Ishikawa (cell line): Measurements from ENCODE around the gene TMEM52B.

ENCODE experiments used
- CEBPB ChIP-seq: IDR thresholded peaks from 2 replicates; pipeline ENCODE4 v1.6.1; 2012
- CREB1 ChIP-seq: IDR thresholded peaks from 2 replicates; pipeline ENCODE4 v1.6.1; 2012; ENCODE audit warnings: low read depth
- EGR1 ChIP-seq: IDR thresholded peaks from 2 replicates; pipeline ENCODE4 v1.6.1; 2012
- EP300 ChIP-seq: IDR thresholded peaks from 2 replicates; pipeline ENCODE4 v1.6.1; 2012; ENCODE audit warnings: borderline replicate concordance
- FOXM1 ChIP-seq: IDR thresholded peaks from 2 replicates; pipeline ENCODE4 v1.6.1; 2012; ENCODE audit warnings: low read depth, borderline replicate concordance
- MAX ChIP-seq: IDR thresholded peaks from 2 replicates; pipeline ENCODE4 v1.6.1; 2012
- NFIC ChIP-seq: IDR thresholded peaks from 2 replicates; pipeline ENCODE4 v1.6.1; 2012
- RAD21 ChIP-seq: IDR thresholded peaks from 2 replicates; pipeline ENCODE4 v1.6.1; 2012; ENCODE audit warnings: low read depth
- REST ChIP-seq: IDR thresholded peaks from 2 replicates; pipeline ENCODE4 v1.6.1; 2012; ENCODE audit warnings: low read depth, mild to moderate bottlenecking
- TAF1 ChIP-seq: IDR thresholded peaks from 2 replicates; pipeline ENCODE4 v1.6.1; 2012; ENCODE audit warnings: low read depth, mild to moderate bottlenecking
- TCF12 ChIP-seq: IDR thresholded peaks from 2 replicates; pipeline ENCODE4 v1.6.1; 2012; ENCODE audit warnings: low read depth
- TEAD4 ChIP-seq: IDR thresholded peaks from 2 replicates; pipeline ENCODE4 v1.6.1; 2012
- USF1 ChIP-seq: IDR thresholded peaks from 2 replicates; pipeline ENCODE4 v1.6.1; 2012
- YY1 ChIP-seq: IDR thresholded peaks from 2 replicates; pipeline ENCODE4 v1.6.1; 2012; ENCODE audit warnings: low read depth
- ZBTB7A ChIP-seq: IDR thresholded peaks from 2 replicates; pipeline ENCODE4 v1.6.1; 2012; ENCODE audit warnings: low read depth

TMEM52B gene

GRCh38 chr12:10171973-10172728, 6.7 kb upstream of the TMEM52B start, which contains the start of gene OLR1:
OLR1 (minus strand) TSS chr12:10172132; CDS start chr12:10172077, 55 bp downstream.
- no peak for TF ChIP-seq MAX

GRCh38 chr12:10174986-10175614, 3.7 kb upstream of the TMEM52B start:
- no peak for TF ChIP-seq CEBPB
- TF ChIP-seq TCF12 = no peak
- no peak for TF ChIP-seq MAX
- no peak for TF ChIP-seq NFIC
- no peak for TF ChIP-seq YY1
- no peak for TF ChIP-seq USF1
- no peak for TF ChIP-seq ZBTB7A
- TF ChIP-seq EGR1 = no peak
- no peak for TF ChIP-seq RAD21

- TF ChIP-seq TEAD4 (no peak), USF1 (no peak), TCF12 (no peak), TAF1 (no peak), CREB1 (no peak), YY1 (no peak), EGR1 (no peak), RAD21 (no peak), ZBTB7A (no peak), CEBPB (no peak), FOXM1 (no peak), EP300 (no peak), MAX (no peak), NFIC (no peak), REST (no peak)
These were observed 2.8 kb upstream of the TMEM52B start for GRCh38 chr12:10175846-10176636.

DNA sequence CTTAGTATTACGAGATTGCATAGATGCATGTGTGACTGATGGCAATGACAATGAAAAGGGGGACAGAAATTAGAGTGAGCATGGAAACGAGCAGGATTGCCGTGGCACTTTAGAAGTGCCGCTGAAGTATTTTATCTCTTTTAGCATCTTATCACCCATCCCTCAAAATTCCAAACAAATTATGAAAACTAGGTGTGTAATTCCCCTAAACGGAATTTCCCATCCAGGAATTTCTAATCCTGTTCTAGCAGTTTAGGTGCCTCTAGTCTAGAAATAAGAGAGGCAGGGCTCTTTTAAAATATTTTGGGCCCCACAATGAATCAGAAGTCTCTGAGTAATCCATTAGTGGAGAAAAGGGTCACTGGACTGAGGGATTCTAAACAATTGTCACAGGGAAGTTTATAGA, 947 bp downstream of the TMEM52B start:
- TF ChIP-seq EP300 (no peak), RAD21 (no peak), USF1 (no peak), CEBPB (no peak), REST (no peak), MAX (no peak), TEAD4 (no peak), NFIC (no peak), TAF1 (no peak), ZBTB7A (no peak), YY1 (no peak), EGR1 (no peak), FOXM1 (no peak)
